Smooth muscle cell of the umbilical artery (primary cell): ENCODE results near the gene MTHFSD. TPM values are rescaled to one million over a fixed set of nuclear protein-coding genes. Genes with fewer than 3 reads are reported as not detected.

ENCODE experiments used
- total RNA-seq: library from RNA; depleted of rRNA; stranded (reverse); fragments of >200 nt; gene quantifications from 2 replicates; pipeline ENCODE4 v1.2.3, GENCODE V29; 2014

MTHFSD gene, protein sequence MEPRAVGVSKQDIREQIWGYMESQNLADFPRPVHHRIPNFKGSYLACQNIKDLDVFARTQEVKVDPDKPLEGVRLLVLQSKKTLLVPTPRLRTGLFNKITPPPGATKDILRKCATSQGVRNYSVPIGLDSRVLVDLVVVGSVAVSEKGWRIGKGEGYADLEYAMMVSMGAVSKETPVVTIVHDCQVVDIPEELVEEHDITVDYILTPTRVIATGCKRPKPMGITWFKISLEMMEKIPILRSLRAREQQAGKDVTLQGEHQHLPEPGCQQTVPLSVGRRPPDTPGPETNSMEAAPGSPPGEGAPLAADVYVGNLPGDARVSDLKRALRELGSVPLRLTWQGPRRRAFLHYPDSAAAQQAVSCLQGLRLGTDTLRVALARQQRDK
- 14.0 and 22.8 TPM in 2 replicates for total RNA-seq

DNA sequence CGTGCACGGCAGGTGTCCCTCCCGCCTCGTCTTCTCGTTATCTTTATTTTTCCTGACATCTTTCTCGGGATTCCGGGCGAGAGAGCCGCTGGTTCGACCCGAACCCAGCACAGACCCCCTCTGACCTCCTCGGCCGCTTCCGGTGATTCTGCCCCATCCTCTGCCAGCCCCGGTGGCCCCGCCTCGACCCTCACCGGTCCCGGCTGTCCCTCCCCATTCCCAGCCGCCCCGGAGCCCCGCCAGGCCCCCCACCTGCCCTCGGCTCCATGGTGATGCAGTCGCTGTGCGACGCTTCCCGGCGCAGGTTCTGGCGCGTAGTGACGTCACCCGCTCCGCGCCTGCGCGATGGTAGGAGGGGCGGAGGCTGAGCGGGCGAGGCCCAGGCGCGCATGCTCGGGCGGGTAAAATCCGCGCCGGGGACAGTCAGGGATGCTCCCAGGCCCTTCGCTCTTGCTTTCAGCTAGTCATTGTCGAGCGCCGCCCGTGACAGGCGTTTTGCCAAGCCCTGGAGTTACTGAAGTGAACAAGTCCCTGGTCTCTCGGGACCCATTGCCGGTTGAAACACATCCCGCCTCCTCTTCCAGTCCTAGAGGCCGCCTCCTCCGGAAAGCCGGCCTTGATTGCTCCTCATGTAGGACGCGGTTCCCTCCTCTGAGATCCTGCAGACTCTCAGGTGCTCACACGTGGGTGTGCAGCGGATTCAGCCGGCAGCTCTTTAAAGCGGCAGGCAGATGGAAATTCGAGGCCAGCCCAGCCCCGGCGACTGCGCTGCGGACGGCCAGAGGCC lies at the start of gene MTHFSD:
Gene MTHFSD (minus strand): TSS at position 319 of the 787 bp plus-strand sequence. CDS start 51 bp downstream, at position 268.

DNA sequence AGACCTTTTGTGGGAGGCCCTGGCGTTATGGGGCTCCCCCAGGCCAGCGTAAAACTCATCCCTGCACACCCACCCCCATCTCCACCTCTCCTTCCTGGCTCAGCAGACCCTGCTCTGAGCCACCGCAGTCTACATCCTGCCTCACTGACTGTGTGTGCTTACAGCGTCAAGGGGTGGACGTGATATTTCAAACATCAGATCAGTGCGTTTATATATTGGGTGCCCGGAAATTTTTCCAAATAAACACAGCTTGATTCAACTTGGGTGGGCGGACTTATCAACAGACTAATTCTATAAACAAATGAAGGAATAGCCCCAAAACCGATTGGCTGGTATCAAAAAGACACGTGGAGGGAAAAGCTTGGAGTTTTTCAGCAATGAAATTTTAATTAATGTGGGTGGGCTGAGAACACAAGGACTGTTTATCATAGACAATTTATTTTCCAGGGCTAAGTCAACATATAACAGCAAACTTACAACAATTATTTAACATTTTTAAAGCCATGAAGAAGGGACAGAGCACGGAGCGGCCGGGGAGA lies 23.1 kb upstream of the MTHFSD start, which contains the start of gene FOXL1:
Gene FOXL1 (plus strand): TSS at position 489 of the 539 bp plus-strand sequence. CDS start 175 bp downstream, outside the sequence.

DNA sequence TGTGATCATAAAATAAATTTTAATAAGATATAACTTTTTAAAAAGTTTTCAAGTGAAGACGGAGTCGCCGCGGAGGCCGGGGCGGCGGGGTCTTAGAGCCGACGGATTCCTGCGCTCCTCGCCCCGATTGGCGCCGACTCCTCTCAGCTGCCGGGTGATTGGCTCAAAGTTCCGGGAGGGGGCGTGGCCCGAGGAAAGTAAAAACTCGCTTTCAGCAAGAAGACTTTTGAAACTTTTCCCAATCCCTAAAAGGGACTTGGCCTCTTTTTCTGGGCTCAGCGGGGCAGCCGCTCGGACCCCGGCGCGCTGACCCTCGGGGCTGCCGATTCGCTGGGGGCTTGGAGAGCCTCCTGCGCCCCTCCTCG lies 11.5 kb upstream of the MTHFSD start, which contains the start of gene FOXC2:
Gene FOXC2 (plus strand): TSS at position 229 of the 365 bp plus-strand sequence. CDS start 507 bp downstream, outside the sequence.

GRCh38 chr16:86510465-86511261 lies 44.4 kb downstream of the MTHFSD start, which contains the start of gene FOXF1:
FOXF1 (plus strand) TSS chr16:86510527; CDS start chr16:86510570, 43 bp downstream.

Other genes starting within 250 kb of the MTHFSD start
- 4.8 and 6.4 TPM in 2 replicates for gene FOXF1, start 44.7 kb downstream of the MTHFSD start, total RNA-seq
- 0.89 and 4.4 TPM in 2 replicates for gene FOXC2, start 11.6 kb upstream of the MTHFSD start, total RNA-seq
- gene FOXL1, start 23.3 kb upstream of the MTHFSD start, total RNA-seq = 1.8 and 4.8 TPM in 2 replicates